ENCODE results near the gene SEMA6B.
"Not testable (repeated sequence)": the region's sequence is repeated elsewhere in the genome, so short reads cannot be mapped to it uniquely, and the experiment has no call there.

Gene SEMA6B

GRCh38 chr19:4559569-4559968 lies at the start of gene SEMA6B:
Gene SEMA6B, minus strand, starts transcription at chr19:4559684. Its CDS starts 1,227 bp downstream, at chr19:4558457.
- Histone ChIP-seq H3K36me3 (replicated peaks) (peaks cover 4% of the 10 kb centered on the region), H3K4me3 (no peak within 1 kb of the TSS), H3K4me1 (no peaks in the 10 kb centered on the region), H3K9me3 (no peaks in the 10 kb centered on the region), H3K27me3 (ENCODE audit: low read depth) (no peaks in the 10 kb centered on the region)
- in situ Hi-C loops (cut with MboI; ENCODE audit: low sequenced_read_pairs): no loop called here
- no peak for DNase-seq (ENCODE audit: low spot score in 2 of 2)

- Histone ChIP-seq H3K27me3 (ENCODE audit: low read depth) (no peaks in the 10 kb centered on the region; the same call in 1 of the 2 replicates), H3K9me3 (no peaks in the 10 kb centered on the region), H3K36me3 (replicated peaks) (no peaks in the 10 kb centered on the region), H3K4me3 (no peak overlapping the region), H3K4me1 (peaks cover 10% of the 10 kb centered on the region)
- peak; percentile 40 to 73 for DNase-seq (ENCODE audit: low spot score in 2 of 2)
- in situ Hi-C loops (cut with MboI; ENCODE audit: low sequenced_read_pairs): no loop called here
Measured at GRCh38 chr19:4606921-4607678, 47.6 kb upstream of the SEMA6B start.

- in situ Hi-C loops (cut with MboI; ENCODE audit: low sequenced_read_pairs): no loop called here
- H3K27me3 ChIP-seq (ENCODE audit: low read depth): no peaks in the 10 kb centered on the region; the same call in 1 of the 2 replicates
- no peaks in the 10 kb centered on the region for H3K9me3 ChIP-seq
- no peaks in the 10 kb centered on the region for H3K36me3 ChIP-seq (replicated peaks)
- DNase-seq (ENCODE audit: low spot score in 2 of 2): no peak
- no peak overlapping the region for H3K4me3 ChIP-seq
- peaks cover 10% of the 10 kb centered on the region for H3K4me1 ChIP-seq
Measured at GRCh38 chr19:4606181-4606580, 46.7 kb upstream of the SEMA6B start.

GRCh38 chr19:4604912-4605311 lies 45.4 kb upstream of the SEMA6B start:
- in situ Hi-C loops (cut with MboI; ENCODE audit: low sequenced_read_pairs): no loop called here
- Histone ChIP-seq H3K4me1 (peaks cover 9% of the 10 kb centered on the region), H3K9me3 (no peaks in the 10 kb centered on the region), H3K27me3 (ENCODE audit: low read depth) (no peaks in the 10 kb centered on the region), H3K4me3 (no peak overlapping the region), H3K36me3 (replicated peaks) (no peaks in the 10 kb centered on the region)
- no peak for DNase-seq (ENCODE audit: low spot score in 2 of 2)

GRCh38 chr19:4602915-4603314 lies 43.4 kb upstream of the SEMA6B start:
- Histone ChIP-seq H3K27me3 (ENCODE audit: low read depth) (no peaks in the 10 kb centered on the region), H3K4me3 (no peak overlapping the region), H3K4me1 (peaks cover 6% of the 10 kb centered on the region; the same call in 1 of the 2 replicates), H3K36me3 (replicated peaks) (no peaks in the 10 kb centered on the region), H3K9me3 (no peaks in the 10 kb centered on the region)
- no peak for DNase-seq (ENCODE audit: low spot score in 2 of 2)
- in situ Hi-C loops (cut with MboI; ENCODE audit: low sequenced_read_pairs): no loop called here

- no peak for DNase-seq (ENCODE audit: low spot score in 2 of 2)
- H3K27me3 ChIP-seq (ENCODE audit: low read depth): no peaks in the 10 kb centered on the region
- in situ Hi-C loops (cut with MboI; ENCODE audit: low sequenced_read_pairs): no loop called here
Measured at GRCh38 chr19:4602173-4602788, 42.8 kb upstream of the SEMA6B start.

GRCh38 chr19:4600893-4601292 lies 41.4 kb upstream of the SEMA6B start:
- DNase-seq (ENCODE audit: low spot score in 2 of 2): no peak
- Histone ChIP-seq H3K36me3 (replicated peaks) (no peaks in the 10 kb centered on the region), H3K27me3 (ENCODE audit: low read depth) (no peaks in the 10 kb centered on the region), H3K4me3 (no peak overlapping the region), H3K9me3 (no peaks in the 10 kb centered on the region), H3K4me1 (no peaks in the 10 kb centered on the region)
- in situ Hi-C loops (cut with MboI; ENCODE audit: low sequenced_read_pairs): no loop called here

More at GRCh38 chr19:4602173-4602788, 42.8 kb upstream of the SEMA6B start:
- H3K36me3 ChIP-seq (replicated peaks): no peaks in the 10 kb centered on the region
- H3K4me3 ChIP-seq: no peak overlapping the region
- H3K9me3 ChIP-seq: no peaks in the 10 kb centered on the region
- peaks cover 4% of the 10 kb centered on the region; the same call in 1 of the 2 replicates for H3K4me1 ChIP-seq

- DNase-seq (ENCODE audit: low spot score in 2 of 2): no peak
- no peaks in the 10 kb centered on the region for H3K4me1 ChIP-seq
Measured at GRCh38 chr19:4600082-4600481, 40.6 kb upstream of the SEMA6B start.

GRCh38 chr19:4598712-4599111 lies 39.2 kb upstream of the SEMA6B start:
- DNase-seq (ENCODE audit: low spot score in 2 of 2): no peak
- Histone ChIP-seq H3K36me3 (replicated peaks) (no peaks in the 10 kb centered on the region), H3K4me3 (no peak overlapping the region), H3K9me3 (no peaks in the 10 kb centered on the region), H3K27me3 (ENCODE audit: low read depth) (no peaks in the 10 kb centered on the region), H3K4me1 (no peaks in the 10 kb centered on the region)
- in situ Hi-C loops (cut with MboI; ENCODE audit: low sequenced_read_pairs): no loop called here

More at GRCh38 chr19:4600082-4600481, 40.6 kb upstream of the SEMA6B start:
- no peak overlapping the region for H3K4me3 ChIP-seq
- H3K27me3 ChIP-seq (ENCODE audit: low read depth): no peaks in the 10 kb centered on the region
- in situ Hi-C loops (cut with MboI; ENCODE audit: low sequenced_read_pairs): no loop called here
- no peaks in the 10 kb centered on the region for H3K9me3 ChIP-seq
- no peaks in the 10 kb centered on the region for H3K36me3 ChIP-seq (replicated peaks)

GRCh38 chr19:4597975-4598671 lies 38.6 kb upstream of the SEMA6B start:
- H3K27me3 ChIP-seq (ENCODE audit: low read depth): no peaks in the 10 kb centered on the region
- H3K36me3 ChIP-seq (replicated peaks): no peaks in the 10 kb centered on the region
- H3K4me1 ChIP-seq: no peaks in the 10 kb centered on the region
- in situ Hi-C loops (cut with MboI; ENCODE audit: low sequenced_read_pairs): no loop called here
- H3K9me3 ChIP-seq: no peaks in the 10 kb centered on the region
- DNase-seq (ENCODE audit: low spot score in 2 of 2): peak; percentile 50 to 92
- peak overlapping the region; percentile 24 for H3K4me3 ChIP-seq

- Histone ChIP-seq H3K4me3 (no peak overlapping the region), H3K4me1 (no peaks in the 10 kb centered on the region)
Measured at GRCh38 chr19:4597278-4597974, 37.9 kb upstream of the SEMA6B start.

GRCh38 chr19:4596033-4596904 lies 36.8 kb upstream of the SEMA6B start:
- Histone ChIP-seq H3K4me3 (no peak overlapping the region), H3K4me1 (no peaks in the 10 kb centered on the region), H3K36me3 (replicated peaks) (no peaks in the 10 kb centered on the region), H3K9me3 (no peaks in the 10 kb centered on the region), H3K27me3 (ENCODE audit: low read depth) (no peaks in the 10 kb centered on the region)
- in situ Hi-C loops (cut with MboI; ENCODE audit: low sequenced_read_pairs): no loop called here
- no peak for DNase-seq (ENCODE audit: low spot score in 2 of 2)

More at GRCh38 chr19:4597278-4597974, 37.9 kb upstream of the SEMA6B start:
- Histone ChIP-seq H3K27me3 (ENCODE audit: low read depth) (no peaks in the 10 kb centered on the region), H3K9me3 (no peaks in the 10 kb centered on the region), H3K36me3 (replicated peaks) (no peaks in the 10 kb centered on the region)
- DNase-seq (ENCODE audit: low spot score in 2 of 2): no peak
- in situ Hi-C loops (cut with MboI; ENCODE audit: low sequenced_read_pairs): no loop called here

- H3K9me3 ChIP-seq; in situ Hi-C loops (cut with MboI; ENCODE audit: low sequenced_read_pairs); H3K4me1 ChIP-seq; H3K27me3 ChIP-seq (ENCODE audit: low read depth); DNase-seq (ENCODE audit: low spot score in 2 of 2); H3K4me3 ChIP-seq; H3K36me3 ChIP-seq (replicated peaks): not testable (repeated sequence)
Measured at GRCh38 chr19:4595158-4595557, 35.7 kb upstream of the SEMA6B start.
